HG02943 (cell line): ENCODE measurements around the gene CDH23.
"Not testable (repeated sequence)": the region's sequence is repeated elsewhere in the genome, so short reads cannot be mapped to it uniquely, and the experiment has no call there.

ENCODE experiments used
- ATAC-seq: cut with Tn5 transposase; IDR thresholded peaks from one replicate; pipeline ENCODE4 v1.9.1; 2021; ENCODE audit warnings: mild to moderate bottlenecking, low read depth, moderate library complexity; ENCODE audit not compliant: unreplicated experiment

Gene CDH23

DNA sequence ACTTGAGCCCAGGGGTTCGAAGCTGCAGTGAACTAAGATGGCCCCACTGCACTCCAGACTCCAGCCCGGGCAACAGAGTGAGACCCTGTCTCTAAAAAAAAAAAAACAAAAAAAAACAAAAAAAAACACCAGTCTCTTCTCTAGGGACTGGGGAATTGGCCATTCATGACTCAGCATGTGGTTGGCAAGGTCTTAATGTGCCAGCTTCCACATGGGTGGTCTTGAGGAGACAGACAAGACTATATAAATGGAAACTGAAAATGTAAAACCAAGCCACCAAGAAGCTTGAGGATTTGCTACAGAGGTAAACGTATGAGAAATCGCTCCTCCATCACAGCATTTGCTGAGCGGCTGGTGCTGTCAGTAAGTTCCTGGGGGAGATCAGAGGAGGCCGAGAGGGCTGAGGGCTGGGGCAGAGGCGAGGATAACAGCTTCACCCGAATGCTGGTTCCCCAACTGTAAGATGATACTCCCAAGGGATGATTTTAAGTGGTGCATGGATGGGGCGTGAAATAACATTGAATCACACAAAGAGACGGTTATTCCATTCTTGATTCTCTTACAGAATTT, 194.1 kb downstream of the CDH23 start:
- ATAC-seq = no peak

DNA sequence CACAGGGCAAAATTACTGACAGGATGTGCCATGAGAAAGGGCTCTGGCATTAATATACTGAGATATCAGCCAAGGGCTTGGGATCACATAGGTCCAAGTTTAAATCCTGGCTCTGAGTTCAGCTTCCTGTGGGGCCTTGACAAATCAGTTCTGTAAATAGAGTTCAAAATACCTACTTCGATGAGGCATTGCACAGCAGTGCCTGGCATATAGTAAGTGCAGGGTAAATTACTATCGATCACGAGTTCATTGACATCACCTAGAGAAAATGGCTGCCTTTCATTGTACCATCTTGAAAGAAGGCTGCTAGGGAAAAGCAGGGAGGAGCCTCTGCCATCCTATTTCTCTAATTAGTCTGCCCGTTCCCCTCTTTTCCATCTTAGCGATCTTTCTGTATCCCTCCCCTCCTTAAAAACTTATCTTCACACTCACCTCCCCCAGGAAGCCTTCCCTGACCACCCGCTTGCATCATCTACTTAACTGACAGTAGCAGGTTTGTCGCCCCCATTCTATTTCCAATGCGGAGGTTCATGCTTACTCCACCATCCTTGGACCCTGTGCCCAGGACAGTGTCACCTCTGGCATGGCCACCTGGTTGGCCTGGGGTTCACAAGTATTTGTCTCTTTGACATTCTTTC, 198.3 kb downstream of the CDH23 start:
- ATAC-seq = no peak

DNA sequence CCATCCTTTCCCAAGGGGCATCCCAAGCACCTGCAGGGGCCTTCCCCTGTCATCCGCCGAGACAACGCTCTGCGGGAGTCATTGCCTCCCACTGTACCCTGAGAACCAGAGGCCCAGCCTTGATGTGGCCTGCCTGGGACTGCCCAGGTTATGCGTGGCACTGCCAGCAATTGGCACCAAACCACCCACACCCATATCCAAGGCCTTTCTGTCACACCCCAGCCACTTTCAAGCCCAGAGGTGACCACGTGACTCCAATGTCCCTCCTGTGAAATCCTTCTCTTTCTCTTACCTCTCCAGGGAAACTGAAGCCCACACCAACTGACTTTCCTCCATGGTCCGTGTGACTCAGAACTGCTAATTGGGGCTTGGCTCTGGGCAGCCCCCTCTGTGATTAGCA, 198.9 kb downstream of the CDH23 start:
- no peak for ATAC-seq

DNA sequence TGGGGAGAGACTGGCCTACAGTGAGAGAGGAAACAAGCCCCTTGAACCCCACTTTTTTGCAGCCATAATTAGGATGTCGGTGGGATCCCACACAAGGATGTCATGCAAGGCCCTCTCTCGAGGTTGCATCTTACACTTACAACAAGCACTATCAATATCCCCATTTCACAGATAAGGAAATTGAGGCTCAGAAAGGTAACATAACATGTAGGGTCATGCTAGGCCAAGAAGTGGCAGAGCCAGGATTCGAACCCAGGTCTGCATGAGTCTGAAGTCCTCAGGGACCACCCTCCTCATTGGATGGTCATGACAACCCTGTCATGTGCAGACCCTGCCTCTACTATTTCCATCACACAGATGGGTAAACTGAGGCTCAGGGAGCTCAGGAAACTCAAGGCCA, 199.4 kb downstream of the CDH23 start:
- no peak for ATAC-seq

DNA sequence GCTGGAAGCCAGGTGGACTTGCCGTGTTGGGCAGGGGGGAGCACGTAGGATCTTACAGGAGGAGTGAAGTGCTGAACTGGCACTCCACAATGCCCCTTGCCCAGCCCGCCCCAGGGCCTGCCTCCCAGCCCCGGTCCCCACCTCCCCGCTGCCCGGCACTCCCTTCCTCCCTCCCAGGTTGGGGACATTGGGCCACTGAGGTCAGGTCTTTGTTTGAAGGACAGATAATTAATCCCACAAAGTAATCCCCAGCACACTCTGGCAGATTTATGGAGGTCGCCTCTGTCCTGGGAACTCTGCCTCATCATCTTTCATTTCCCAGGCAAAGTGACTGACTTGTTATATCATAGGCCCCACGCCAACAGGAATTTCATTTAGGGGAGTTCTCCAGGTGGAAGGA, 200.0 kb downstream of the CDH23 start:
- ATAC-seq = no peak

DNA sequence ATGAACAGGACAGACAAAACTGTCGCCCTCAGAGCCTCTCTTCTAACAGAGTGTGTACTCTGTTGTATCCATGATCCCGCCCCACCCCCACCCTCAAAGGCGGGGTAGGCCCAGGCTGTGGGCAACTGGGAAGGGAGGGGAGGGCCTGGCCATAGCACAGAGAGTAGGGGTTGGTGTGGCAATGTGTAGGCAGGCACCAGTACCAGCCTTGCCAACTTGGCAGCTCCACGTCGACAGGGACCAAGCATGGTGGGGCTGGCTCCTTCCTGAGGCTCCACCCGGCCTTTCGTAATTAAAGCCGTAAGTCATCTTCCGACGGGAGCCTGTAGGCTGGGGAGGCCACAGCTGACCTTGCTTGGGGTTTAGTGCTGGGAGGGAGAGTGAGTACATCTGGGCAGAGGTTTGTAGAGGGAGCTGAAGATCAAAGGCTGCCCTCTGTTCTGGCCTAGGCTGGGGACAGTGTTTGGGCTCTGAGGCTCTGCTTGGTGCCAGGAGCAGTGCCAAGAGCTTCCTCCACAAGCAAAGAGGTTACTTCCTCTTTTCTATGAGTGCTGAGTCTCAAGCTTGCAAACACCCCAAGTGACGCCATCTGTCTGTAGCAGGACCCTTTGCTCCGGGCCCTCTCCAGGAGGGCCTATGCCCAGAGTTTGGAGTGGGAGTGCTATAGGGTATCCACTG, 201.2 kb downstream of the CDH23 start:
- no peak for ATAC-seq

DNA sequence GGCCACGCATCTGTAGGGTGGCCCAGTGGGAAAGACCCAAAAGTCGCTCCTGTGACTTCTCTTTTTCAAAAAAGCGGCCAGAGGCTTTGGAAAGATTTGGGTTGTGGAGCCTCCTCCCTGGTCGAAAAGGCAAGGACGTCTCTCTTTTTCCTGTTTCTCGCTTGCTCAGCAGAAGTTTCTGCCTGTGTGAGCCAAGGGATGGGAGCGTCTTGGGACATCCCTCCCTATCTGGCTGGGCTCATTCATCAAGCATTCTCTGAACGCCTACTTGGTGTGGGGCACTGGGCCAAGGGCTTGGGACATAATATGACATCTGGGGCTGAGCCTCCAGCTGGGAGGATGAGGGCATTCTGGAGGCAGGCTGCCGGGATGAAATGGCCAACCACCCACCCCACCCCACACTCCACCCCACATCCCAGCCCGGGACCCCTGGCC, 201.9 kb downstream of the CDH23 start:
- no peak for ATAC-seq

DNA sequence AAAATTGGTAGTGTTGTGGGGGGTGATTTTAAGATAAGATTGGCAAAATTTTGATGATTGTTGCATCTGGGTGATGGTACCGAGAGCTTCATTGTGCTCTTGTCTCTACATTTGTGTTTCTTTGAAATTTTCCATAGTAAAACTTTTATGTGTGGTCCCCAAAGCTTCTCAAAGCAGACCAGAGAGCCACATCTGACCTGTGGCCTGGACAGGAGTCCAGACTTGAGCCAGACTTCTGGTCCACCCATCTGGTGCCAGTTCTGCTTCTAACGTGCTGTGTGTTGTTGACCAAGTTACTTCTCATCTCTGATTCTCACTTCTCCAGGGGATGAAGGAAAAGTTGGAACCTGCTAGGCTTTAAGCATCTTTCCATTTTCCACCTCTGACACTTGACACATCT, 202.8 kb downstream of the CDH23 start:
- ATAC-seq = no peak

DNA sequence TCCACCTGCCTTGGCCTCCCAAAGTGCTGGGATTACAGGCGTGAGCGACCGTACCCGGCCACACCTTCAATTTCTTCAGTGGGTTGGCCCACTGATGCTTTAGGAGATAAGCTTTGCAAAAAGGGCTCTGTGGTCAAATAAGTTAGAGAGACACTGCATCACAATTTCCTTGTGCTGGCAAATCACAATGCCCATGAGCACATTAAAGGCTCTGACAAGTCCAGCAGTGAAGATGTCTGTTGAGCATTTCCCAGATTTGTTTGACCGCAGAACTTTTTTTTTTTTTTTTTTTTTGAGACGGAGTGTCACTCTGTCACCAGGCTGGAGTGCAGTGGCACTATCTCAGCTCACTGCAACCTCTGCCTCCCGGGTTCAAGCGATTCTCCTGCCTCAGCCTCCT, 203.5 kb downstream of the CDH23 start:
- ATAC-seq = not testable (repeated sequence)

DNA sequence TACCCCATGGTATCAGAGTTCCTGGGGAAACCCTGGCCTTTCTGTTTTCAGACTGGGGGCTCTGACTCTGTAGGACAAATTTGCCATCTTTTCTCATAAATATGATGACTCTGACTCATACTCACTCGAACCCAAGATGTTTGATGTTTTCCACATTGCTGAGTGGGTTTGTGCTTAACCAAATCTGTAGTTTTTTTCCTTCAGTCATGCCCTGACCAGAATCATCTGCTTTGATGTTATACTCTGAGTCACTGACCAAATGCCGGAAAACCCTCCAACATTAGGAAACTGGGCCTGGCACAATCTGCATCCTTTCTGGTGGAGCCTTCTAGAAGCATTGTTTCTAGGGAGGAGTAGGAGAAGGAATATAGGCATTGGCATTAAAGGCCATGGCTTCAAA, 204.1 kb downstream of the CDH23 start:
- no peak for ATAC-seq

DNA sequence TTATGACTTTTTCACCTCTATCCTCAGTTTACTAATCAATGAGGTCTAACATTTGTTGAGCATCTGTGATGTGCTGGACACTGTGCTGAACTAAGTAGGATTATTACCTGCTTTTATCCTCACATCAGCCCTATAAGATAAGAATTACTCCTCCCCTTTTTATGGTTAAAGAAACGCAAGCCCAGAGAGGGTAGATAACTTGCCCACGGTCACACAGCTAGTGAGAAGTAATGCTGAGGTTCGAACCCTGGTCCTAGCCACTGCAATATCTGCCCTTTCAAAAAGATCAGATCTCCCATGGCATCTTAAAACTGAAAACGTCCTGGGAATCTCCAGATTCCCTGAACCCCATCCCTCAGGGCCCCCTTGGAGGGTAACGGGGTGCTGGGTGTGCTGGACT, 204.6 kb downstream of the CDH23 start:
- ATAC-seq = no peak

DNA sequence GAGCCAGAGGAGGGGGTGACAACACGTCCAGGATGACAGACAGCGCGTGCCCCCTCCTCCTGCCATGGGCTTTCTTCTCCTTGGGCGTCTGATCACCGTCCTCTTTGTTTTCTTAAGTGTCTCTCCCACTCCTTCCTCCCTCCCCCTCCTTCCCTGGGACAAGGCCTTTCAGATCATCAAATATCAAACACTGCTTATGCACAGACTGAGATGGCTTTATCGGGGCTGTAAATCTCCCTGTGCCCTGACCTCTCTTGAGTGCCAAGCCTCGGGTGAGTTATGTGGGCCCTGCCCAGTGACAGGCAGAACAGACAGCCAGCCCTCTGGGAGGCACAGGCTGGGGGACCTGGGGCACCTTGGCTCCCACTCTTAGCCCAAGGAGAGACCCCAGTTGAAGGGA, 206.4 kb downstream of the CDH23 start:
- no peak for ATAC-seq

DNA sequence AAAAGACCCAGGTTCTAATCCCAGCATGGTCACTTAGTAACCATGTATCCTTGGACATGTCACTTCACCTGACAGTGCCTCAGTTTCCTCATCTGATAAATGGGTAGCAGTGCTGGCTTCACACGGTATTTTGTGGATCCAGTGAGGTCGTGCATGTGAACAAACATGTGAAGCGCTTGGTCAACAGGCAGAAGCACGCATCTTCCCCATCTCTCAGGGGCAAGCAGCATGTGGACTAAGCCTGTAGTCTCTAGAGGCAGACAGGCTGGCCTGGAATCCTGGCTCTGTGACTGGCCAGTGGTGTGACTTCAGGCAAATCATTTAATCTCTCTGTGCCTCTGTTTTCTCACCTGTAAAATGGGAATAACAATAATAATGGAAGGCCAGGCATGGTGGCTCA, 207.0 kb downstream of the CDH23 start:
- no peak for ATAC-seq

DNA sequence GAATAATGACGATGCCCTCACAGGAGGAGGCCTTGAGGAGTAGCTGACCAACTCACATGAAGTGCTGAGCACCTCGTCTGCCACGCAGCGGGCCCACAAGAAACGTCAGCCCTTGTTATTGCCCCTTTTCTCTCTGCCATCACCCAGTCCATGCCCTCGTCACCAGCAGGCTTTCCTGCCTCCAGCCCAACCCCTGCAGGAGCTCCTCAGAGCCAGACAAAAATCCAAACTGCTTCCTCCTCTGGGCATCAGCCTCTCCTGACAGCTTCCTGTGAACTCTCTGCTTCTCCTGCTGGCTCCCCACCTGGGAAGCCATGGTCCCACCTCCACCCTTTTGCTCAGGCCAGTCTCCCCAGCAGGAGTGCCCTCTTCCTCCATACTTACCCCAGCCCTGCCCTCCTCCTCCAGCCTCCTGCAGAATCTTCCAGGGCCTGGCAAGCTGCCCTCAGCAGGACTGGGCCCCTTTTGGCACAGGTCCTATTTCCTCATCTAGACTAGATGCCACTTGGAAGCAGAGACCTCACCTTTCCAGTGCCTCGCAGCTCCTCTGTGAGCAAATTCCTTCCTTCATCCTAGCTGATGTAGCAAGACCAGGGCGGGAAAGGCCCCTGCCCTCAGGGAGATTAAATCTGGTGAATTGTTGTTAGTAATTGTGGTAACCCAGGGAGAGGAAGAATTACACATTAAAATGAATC, 207.8 kb downstream of the CDH23 start:
- no peak for ATAC-seq

DNA sequence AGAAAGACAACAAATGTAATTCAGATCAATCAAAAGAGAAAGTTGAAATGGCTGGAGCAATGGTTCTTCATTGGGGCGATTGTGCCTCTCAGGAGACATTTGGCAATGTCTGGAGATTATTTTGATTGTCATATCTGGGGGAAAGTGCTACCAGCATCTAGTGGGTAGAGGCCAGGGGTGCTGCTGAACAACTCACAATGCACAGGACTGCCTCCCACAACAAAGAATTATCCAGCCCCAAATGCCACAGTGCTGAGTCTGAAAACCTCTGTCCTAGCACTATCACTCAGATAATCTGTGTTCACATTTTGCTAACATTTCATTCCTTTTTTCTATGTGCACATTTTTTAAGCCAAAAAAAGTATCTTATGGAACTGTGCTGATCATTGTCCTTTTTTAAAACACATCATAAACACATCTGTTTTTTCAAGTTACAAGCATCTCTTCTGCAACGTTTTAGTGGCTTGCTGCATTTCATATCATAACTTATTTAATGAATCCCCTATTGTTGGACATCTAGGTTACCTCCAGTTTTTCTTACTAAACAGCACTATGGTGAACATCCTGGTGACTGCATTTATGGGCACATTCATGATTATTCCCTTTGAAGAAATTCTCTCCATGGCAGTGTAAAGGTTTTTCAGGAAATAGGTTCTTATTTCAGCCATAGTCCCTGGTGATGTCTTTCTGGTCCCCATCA, 208.7 kb downstream of the CDH23 start:
- ATAC-seq = no peak

DNA sequence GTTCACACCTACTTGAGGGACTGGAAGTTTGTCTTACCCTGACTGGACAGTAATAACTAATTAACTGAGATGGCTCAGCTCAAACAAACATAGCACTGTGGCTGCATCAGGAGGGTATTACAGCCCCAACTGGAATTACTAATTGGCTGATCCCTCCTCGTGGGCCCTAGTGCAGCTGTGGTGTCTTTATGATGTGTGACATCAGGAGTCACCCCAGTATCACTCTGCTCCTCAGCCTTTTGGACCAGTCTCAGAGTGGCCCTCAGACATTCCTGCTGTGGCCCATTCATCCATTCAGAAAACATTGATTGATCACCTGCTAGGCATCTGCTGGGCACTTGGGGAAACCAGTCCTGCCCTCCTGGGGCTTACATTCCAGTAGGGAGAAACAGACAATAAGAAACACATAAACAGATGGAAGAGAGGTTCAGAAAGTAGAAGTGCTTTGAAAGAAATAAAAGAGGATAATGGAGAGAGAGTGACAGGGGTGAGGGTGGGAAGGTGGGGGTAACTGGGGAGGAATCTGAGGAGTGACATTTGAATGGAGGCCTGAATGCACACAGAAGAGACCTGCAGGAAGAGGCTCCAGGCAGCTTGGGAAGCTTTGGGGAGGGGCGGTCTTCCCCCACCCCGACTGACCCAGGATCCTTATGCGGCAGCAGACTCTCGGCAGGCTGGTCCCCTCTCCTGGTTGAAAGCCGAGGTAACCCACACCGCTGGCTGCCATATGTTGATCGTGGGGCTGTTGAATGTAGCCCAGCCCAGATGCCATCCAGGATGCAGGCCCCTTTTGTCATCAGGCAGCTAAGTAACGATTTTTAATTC, 209.7 kb downstream of the CDH23 start:
- ATAC-seq = no peak

DNA sequence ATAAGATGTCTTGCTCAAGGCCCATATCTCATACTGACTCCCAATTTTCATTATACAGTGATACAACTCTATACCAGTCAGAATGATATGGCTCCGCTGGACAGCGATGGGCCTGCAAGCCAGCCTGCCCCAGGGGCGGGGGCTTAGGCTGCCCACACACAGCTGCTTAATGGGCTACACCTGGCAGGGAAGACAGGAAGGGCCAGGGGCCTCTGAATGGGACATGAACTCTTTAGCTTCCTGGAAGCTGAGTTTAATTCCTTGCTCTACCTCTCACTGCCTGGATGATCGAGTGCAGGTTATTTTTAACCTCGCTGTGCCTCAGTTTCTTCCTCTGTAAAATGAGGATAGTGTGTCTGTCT, 210.3 kb downstream of the CDH23 start:
- no peak for ATAC-seq

DNA sequence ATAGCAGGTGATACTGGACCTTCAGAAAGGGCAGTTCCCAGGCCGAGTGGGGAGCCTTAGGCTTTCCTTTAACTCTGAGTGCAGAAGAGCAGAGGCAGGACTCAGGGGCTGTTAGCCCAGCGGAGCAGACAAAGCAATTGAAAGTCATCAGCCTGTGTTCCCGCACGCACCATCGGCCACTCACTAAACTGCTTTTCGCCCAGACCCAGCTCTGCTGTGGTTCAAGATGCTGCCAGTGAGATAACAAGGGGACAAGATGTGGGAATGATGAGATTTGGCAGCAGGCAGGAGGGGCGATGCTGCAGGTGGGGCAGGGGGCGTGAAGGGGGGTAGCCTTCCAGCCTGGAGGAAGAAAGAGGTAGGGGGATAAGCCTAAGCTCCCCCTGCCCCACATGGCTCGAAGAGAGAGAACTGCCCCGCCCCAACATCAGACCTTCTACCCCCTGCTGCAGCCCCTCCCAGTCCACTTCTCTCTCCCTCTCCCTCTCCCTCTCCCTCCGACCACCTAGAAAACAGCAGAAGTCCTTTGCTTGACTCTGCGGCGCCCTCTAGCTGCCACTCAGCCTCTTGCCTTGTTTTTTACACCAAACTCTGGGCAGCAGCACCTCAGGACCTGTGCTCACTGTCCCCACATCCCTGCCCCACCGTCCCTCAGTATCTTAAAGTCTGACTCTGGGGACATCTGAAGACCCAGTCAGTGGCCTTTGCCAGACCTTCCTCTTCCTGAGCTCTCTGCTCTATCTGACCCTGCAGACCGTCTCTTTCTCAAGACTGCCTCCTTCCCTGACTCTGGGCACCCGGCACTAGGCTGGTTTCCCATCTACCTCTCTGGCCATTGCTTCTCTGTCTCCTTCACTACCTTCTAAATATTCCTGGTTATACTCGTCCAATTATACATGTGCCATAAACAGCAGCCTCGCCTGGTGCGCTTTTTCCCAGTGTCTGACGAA, 212.4 kb downstream of the CDH23 start:
- no peak for ATAC-seq

DNA sequence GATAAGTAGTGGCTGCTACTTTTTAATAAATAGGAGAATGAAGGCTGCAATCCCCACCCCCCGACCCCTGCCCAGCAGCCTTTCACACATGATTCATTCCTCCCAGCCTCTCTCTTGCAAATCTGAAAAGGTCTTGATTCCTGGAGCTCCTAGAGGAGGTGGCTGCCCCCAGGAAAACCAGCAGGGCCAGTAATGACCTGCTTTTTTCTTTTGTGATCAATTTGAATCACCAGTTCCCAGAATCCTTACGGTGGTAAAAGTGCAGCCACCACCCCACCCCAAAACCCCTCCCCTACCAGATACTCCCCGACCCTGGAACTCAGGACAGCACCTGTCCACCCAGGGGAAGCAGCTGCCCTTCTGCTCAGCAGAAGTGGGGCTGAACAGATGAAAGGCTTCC, 213.9 kb downstream of the CDH23 start:
- no peak for ATAC-seq
